ENCODE data around the gene ZBTB17.
"Not testable (repeated sequence)": the region's sequence is repeated elsewhere in the genome, so short reads cannot be mapped to it uniquely, and the experiment has no call there.

ZBTB17 gene

DNA sequence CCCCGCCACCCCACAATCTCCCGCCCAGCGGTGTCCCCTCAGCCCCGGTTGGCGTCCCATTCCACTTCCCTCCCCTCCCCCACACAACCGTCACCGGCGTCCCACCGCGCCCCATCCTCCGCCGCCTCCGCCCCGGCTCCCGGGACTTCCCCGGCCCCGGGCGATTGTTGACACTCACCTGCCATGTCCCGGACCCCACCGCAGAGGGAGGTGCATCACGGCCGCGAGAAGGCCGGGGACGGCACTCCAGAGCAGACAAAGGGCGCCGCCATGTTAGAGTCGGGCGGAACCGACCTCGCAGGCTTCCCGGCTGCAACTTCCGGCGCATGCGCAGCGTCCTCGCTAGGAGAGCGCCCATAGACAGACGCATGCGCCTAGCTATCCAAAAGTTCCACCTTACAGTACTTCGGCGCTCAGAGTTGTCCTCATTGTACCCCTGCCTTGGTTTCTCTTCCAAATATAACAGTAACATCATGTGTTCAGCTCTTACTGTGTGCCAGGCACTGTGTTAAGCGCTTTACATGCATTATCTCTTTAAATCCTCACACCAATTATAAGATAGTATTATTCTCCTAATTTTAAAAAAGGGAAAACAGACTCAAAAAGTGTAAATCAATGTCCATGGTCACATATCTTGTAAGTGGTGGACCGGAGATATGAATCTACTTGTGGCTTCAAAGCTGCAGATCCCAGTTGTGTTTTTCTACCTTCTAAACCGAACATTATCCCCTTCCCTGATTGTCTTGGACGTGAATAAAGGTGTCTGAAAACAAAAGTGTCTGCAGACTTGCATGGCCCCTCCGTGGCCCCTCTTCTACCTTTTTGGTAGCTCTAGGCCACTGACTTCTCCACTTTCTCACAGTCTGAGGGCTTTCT is at the start of gene ZBTB17:
Gene ZBTB17, minus strand, starts transcription at position 297 of the 876 bp plus-strand sequence. CDS start 27,606 bp downstream, outside the sequence.
- peak; percentile 96 for DNase-seq

DNA sequence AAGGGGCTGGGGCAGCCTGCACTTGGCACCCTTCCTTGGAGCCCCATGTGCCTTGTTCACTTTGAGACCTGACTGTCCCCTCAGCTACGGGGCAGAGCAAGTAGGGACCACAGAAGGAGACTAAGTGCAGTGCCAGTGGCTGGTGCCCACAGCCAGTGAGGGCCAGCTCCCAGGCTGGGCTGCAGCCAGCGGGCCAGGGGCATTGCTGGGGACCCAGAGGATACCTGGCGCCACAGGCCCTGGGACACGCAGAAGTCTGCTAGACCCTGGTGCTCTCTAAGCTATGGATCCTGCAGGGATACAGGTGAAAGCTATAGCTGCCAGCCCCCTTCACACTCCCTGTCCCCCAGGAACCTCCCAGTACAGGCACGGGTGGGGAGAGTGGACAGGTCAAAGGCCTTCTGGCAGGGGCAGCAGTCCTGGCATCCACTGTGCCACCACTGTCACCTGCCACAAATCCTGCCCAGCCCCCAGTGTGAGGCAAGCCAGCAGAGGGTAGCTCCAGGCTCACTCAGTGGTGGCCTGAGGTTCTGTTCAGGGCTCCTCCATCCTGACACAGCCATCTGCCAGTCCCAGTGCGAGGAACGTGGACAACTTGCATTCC is 47.3 kb upstream of the ZBTB17 start:
- no peak for DNase-seq

DNA sequence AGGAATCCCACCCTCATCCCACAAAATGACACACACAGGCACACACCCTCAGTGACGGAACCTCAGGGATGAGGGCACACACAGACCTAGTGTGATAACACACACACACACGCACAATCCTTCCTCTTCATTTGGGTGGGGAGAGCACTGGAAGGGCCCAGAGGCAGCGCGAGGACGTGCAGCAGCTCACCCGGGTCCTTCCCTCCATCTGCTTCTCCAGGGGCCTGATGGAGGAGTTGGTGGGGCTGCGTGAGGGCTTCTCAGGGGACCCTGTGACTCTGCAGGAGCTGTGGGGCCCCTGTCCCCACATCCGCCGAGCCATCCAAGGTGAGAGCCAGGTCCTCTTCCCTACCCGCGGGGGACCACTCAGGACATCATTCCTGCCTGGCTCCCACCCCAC is 46.5 kb upstream of the ZBTB17 start:
- no peak for DNase-seq

DNA sequence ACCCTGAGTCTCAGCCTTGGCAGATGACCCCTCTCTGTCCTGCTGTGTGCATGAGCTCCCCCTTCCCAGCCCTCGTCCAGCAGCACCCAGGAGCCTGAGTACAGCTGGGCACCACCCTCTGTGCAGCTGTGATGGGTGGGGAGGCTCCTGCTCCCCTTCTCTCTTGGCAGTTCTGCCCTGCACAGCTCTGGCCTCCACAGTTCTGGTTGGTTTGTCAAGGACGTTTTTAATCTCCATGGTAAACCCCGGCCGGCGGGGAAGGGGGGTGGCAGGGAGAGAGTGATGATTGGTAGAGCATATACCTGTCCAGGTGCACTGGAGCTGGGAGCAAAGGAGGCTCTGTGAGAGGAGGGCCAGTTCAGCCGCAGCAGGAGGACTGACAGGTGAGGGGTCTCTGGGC is 45.8 kb upstream of the ZBTB17 start, which contains the start of gene CLCNKA:
Gene CLCNKA, plus strand, starts transcription at position 356 of the 400 bp plus-strand sequence. CDS start 584 bp downstream, outside the sequence.
- DNase-seq: no peak

DNA sequence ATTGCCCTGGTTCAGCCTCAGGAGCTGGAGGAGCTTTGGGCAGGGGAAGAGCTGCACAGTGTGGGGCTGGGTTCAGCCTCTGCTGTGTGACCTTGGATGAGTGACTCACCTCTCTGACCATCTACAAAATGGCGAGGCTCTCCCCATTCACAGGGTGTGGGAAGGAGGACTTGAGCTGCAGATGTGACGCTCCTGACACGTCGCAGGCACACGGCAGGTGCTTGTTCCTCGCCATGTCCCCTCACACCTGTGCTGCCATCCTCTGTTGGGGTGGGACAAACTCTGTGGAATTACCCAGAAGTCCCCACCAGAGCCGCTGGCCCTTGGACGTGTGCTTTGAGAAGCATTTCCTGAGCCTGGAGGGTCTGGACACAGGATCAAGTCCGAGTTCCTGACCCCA is 45.0 kb upstream of the ZBTB17 start:
- DNase-seq: not testable (repeated sequence)

DNA sequence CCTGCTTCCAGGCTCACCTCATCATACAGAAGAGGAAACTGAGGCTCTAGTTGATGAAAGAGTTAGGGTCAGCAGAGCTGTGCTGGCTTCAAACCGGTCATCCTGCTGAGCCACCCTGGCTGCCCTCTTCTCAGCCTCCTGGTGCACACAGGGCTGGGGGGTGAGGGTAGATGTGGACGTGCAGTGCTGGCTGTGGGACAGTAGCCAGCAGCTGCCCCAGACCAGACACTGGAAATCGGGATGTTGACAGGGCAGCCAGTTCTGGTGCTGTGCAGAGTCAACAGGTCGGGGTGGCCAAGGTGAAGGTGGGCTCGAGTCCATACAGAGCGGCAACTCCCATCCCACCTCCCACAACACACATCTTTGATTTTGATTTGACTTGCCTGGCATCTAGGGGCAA is 44.4 kb upstream of the ZBTB17 start:
- no peak for DNase-seq

DNA sequence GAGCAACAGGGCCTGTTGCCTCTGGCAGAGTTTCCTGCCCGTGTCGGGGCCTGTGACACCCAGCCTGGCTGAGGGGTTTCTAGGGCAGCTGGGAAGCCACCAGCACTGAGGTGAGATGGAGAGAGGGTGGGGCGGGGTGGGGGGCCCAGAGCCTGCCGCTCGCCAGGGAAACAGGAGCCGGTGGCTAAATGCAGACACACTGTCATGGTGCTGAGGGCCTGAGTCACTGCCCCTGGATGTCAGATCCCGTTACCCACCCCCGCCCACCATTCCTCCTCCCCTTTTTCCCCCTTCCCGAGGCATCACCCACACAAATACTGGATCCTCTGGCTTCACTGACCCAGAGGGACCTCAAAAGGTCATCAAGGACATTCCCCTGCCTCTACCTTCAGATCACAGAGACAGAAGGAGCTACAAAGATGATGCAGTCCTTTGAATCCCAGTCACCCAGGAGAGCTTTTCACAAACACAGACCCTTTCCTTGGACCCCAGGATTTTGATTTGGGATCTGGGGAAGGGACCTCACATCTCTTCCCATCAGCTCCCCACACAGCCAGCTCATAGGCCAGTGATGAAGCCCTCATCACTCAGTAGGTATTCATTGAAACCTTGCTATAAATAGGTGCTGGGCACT is 43.9 kb upstream of the ZBTB17 start:
- DNase-seq: no peak

DNA sequence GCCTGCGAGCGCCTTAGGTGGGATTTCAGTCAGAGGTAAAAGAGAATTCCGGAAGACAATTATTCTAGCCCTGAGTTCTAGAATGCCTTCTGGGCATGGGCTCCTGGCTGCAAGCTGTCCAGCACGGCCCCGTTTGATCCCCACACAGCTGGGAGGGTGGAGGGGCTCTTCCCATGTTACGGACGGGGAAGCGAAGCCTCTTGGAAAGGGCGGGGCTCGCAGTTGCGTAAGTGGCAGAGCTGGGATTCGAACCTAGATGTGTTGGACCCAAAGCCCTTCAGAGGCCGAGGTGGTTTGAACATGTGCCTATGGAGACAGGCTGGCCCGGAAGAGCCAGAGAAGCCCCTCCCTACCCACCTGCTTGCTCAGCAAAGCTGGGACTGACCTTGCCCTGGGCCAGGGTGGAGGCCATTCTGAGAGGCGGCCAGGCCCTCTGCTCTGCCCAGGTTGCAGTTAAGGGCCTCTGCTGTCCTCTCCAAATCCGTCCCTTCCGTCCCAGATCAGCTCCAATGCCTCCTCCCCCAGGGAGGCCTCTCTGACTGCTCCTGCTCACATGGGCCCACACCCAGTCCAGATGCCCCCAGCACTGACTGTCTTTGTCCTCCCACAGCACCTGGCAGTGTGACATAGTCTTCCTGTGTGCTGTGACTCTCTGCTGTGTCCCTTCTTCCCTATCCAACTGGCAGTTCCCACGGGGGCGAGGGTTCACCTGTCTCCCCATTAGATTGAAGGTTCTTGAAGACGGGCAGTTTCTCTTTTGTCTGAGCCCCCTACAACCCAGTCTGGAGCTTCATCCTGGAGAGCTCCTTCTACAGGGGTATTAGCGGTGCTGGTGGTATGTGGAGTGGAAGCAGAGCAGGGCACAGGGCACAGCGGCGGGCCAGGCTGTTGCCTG is 43.1 kb upstream of the ZBTB17 start:
- DNase-seq: no peak

DNA sequence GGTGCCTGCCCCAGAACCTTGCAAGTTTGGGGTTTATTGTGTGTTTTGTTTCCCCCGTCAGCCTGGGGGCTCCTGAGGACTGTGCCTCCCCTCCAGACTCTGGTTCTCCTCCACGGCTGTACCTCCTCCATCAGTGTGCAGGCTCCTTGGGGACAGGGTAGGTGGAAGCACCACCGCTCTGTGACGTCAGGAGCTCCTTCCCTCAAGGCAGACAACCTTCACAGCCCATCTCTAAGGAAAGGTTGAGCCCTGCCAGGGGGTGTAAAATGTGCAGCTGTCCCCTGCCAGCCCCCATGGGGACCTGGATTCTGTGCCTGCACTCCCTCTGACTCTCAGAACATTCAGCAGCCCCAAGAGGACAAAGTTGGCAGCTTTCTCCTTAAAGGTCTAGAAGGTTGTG is 42.4 kb upstream of the ZBTB17 start:
- DNase-seq: no peak

DNA sequence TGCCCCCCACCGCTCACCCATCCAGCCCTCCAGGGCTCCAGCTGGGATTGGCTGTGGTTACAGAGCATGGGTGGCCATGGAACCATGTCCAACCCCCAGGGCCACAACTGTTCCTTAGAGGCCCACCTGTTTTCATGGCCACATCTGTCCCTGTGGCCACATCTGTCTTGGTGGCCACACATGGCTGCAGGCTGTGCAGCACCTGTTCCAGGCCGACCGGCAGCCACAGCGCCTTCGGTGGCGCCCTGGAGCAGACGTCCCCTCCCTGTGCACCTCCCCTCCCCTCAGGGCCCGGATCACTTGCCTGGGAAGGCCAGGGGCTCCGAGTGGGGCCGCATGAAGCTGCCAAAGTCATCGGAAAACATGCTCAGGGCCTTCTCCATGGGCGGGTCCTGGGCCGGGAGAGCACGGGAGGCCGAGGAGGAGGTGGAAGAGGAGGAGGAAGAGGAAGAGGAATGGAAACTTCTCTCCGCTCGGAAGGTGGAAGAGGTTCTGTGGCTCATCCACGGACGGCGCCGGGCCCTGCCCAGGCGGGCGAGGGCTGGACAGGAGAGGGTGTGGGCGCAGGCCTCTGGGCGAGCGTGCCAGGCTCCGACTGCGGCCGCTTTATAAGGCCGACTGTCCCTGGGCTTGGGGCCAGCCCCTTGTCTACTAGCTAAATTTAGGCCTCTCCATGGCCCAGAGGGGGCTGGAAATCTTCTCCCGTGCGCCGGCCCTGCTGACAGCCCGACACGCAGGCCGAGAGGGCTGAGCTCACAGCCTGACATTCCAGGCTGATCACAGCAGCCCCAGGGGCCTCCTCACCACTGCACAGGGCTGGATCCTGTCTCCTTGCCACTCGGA is 41.8 kb upstream of the ZBTB17 start, which contains the start of gene HSPB7:
Gene HSPB7, minus strand, starts transcription at position 583 of the 843 bp plus-strand sequence. Its CDS starts 80 bp downstream, at position 503.
- no peak for DNase-seq

DNA sequence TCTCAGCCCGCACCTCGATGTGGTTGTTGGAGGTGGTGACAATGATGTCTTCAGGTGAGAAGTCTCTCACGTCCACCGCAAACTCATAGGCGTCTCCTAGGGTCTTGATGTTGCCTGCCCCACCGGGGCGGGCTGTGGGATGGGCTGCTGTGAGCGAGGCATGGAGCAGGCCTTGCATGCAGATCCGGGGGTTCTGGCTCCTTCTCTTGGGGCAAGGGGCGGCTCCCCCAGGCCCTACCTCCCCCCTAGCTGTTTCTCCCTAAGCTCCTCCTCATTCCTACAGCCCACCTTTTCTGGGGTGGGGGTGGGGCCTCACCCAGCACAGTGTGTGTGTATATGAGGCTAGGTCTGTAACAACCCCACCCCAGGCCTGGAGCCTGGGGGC is 41.2 kb upstream of the ZBTB17 start:
- DNase-seq: no peak

DNA sequence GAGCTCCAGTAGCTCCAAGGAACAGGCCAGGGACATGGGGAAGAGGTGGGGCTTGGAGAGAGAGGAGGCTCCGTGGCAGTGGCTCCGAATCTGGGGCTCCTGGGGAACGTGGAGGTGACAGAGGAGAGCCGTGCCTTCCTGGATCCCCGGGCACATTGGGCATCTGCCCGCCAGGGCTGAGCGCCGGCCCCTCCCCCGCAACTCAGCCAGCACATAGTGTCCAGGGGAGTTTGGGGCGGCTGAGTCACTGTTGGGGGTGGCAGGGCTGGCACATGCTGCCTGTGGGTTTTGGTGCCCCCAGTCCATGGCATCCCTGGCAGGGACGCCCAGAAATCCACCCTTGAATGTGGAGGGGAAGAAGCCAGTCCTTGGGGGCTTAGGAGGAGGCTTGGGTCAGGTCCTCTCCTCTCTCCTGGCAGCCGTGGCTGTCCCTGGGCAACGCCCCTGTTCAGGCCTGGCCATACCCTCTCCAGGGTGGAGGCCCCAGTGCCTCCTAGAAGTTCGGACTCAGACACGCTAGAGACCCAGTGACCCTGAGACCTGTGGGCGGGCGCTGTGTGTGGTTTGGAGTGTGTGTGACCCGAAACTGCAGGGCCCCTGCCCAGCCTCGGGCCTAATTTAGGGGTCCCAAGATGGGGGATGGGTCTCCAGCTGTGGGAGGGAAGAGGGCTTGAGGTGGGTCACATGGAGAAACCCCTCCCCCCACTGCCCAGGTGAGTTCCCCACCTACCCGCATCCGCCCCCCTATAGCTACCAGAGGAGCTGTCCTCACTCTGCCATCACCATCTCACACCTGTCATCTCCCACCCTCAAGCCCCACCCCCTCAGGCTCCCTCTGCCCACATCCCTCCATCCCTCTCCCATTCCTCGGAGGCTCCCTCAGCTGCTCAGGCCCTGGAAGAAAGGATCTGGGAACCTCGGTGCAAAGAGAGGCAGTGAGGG is 40.3 kb upstream of the ZBTB17 start:
- no peak for DNase-seq

DNA sequence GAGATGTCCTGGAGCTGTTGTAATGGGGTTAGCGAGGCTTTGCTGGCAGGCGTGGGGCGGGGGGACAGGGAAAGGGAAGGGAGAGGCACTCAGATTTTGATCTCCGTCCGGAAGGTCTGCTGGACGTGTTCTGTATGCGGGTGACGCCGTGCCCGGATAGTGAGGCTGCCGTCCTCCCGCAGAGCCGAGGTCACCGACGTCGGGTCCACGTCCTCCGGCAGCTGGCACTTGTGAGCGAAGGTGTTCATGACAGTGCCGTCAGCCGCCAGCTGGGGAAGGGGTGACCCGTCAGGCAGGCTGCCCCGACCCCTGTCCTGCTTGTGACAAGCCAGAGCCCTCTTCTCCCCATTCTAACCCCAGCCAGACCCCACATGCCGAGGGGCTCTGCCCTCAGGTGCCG is 39.6 kb upstream of the ZBTB17 start:
- DNase-seq: no peak

DNA sequence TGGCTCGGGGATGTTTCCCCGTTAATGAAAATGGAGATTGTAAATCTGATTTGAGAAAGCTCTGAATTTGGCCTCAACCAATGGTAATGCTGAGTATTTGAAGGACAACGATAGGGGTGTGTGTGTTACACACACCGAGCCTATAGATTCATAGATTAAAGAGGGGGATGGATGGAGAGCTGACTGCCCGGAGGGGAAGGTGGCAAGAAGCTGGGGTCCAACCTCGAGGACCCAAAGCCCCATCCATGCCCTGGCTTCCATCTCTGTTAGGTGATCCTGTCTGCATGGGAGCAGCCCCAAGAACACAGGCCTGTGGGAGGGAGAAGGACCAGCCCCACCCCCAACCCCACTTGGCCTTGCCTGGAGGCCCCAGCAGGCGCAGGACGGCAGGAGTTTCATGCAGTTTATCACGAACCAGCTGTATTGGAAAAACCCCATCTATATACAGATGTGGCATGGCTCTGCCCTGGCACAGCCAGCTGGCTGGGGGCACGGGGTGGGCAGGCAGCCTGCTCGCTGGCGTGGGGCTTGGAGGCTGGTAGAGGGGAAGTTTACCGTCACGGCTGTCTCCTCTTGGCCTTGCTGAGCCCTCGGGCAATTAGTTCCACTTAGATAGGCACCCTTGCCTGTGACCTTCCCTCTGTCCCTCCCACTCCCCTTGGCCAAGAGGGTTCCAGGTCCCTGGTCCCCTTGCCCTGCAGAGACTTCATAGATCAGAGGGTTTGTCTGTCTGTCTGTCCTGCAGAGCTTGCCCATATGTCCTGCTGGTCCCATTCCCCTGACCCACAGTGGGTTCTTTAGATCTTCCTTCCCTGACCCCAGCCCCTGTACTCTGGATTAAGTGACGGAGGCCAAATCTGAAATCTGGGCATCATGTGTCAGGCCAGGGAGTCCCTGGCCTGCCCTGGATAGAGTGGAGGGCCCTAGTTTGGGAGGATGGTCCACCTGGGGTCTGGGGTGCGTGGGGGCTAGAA is 38.9 kb upstream of the ZBTB17 start:
- no peak for DNase-seq

DNA sequence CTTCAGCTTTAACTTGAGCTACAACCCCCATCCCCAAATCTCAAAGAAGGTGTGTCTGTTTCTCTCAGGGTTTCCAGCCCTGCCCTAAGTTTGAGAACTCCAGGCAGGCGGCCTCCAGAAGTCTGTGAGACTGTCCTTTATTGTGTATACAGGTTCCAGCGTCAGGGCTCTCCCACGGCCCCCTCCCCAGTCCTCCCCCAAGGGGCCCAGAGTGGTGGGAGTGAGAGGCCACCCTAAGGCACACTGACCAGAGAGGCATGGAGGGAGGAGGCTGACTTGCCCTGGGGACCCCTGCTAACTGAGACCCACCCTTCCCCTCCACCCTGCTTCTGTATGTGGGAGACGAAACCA is 38.0 kb upstream of the ZBTB17 start:
- no peak for DNase-seq

DNA sequence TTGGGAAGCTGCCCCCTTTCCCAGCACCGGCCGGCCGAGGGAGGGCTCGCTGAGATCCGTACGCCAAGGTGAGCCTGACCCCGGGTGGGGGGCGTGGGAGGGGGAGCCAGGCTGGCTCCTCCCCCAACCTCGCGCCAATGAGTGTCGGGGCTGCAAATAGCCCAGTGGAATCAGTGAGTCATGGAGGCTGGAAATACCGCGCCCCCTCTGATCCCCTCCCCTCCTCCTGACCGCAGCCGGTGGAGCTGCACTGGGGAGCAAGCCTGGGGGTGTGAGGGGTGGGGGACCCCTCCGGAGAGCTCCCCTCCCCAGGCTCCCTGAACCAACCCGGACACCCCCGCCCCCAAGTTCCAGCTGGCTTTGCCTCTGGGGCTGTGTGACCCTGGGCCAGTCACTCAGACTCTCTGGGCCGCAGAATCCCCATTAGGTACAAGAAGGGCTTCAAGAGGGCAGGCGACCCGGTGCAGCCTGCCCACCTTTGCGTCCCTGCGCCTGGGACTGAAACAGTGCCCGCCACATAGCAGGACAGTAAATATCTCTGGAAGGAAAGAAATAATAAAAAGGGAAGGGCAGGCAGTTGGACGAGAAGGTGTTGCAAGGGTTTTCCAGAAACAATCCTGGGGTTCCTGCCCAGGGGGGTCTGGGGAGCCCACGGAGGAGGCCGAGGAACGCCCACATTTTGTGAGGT is 37.5 kb upstream of the ZBTB17 start:
- peak; percentile 71 for DNase-seq

DNA sequence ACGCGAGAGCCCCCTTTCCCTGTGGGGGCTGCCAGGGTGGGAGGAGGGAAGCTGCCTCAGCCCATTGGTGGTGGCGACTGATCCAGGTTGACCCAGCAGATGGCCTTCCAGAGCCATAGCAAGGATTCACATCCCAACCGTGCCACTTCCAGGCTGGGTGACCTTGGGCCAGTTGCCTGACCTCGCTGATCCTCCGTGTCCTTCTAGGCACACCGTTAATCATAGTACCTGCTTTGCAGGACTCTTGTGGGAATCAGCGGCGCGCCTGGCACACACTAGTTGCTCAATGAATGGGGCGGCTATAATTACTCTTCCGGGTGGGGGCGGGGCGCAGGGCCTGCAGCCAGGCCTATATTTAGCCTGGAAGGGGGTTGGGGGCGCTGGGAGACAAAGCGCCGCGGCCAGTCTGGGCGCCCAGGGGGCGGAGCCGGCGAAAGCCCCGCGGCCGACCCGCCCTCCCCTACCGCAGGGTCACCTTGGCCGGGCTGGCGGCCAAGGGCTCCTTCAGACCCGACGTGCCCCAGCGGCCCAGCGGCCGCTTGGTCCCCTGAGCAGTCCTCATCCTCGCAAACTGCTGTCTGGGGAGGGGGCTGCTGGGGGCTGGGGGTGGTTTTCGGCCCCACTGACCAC is 36.8 kb upstream of the ZBTB17 start:
- peak; percentile 32 for DNase-seq

DNA sequence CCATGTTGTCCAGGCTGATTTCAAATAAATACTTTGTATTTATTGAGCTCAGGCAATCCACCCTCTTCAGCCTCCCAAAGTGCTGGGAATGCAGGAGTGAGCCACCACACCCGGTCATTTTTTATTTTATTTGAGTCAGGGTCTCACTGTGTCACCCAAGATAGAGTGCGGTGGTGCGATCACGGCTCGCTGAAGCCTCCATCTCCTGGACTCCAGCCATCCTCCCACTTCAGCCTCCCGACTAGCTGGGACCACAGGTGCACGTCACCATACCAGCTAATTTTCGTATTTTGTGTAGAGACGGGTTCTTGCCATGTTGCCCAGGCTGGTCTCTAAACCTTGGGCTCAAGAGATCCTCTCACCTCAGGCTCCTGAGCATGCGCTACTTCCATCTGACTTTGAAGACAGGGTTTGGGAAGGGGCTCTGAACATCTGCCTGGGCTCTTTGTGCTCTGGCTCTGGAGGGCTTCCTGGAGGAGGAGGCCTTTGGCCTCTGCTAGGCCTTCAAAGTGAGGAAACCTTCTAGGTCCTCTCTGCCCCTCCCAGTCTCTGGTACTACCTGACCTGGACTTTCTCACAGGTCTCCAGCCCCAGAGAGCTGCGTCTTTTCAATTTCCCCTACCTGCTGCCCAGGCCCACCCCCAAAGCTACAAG is 36.2 kb upstream of the ZBTB17 start:
- DNase-seq: no peak

Measured in activated CD8-positive, alpha-beta memory T cell treated with anti-CD3 and anti-CD28 coated beads, Interleukin-2, amount 50 U/mL, for 4 hours (primary cell).